ENCODE results near the gene DNAH3. TPM values are rescaled to one million over a fixed set of nuclear protein-coding genes. Genes with fewer than 3 reads are reported as not detected.

Gene DNAH3
- total and polyA plus RNA-seq, 2 of the 13 experiments (the other 11 are each of a cell fraction or from before 2014, with no cell fraction given): 0.07 to 0.08 TPM

DNA sequence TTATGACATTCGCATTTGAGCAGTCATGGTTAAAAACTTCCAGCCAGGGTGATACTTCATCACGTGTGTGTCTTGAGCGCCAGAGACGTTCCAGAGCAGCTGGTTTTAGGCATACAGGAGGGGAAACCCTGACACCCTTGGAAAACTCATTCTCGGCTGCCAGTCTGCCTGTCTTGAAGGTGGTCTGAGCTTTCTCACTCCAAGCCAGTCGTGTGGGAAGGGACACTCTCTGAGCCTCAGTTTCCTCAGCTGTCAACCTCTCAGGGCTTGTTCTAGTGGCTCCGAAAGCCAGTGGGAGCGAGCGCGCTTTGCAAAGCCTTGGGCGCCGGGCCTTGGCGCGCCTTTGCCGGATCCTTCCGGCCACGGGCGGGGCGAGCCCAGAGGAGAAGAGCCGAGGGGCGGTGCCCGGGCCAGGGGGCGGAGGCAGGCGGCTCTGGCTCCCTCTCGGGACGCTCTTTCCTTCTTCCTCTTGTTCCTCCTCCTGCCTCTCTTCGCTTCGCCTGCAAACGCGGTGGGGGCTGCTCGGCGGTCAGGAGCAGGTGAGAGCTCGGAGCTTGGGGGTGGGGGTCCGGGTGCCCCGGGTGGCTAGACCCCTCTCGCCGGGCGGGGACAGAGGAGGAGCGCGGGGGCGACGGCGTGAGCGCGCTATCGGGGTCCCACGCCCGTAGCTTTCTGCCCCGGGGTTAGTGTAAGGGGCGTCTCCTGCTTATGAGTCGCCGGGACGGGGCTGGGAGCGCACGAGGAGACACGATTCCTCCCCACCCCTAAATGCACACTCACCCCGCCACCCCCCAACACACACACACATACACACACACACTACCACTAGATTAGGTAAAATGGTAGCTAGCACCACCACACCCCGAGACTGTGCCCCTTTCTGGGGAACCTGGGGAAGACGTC is 7.8 kb upstream of the DNAH3 start, which contains the start of gene LDAF1:
Gene LDAF1, plus strand, starts transcription at position 467 of the 903 bp plus-strand sequence. CDS start 2,509 bp downstream, outside the sequence.
- no peaks in the 10 kb centered on the region for H3K36me3 ChIP-seq (replicated peaks in 1 of 2; ENCODE audit: control insufficient read depth in 1 of 2, insufficient read depth in 2 of 2, low read length in 2 of 2)
- H3K4me3 ChIP-seq (replicated peaks in 1 of 3; ENCODE audit: insufficient read depth in 1 of 3, low read depth in 2 of 3, low read length in 3 of 3): peak within 1 kb of the TSS; percentile 79 to 88 (median 80)
- peaks cover 33% of the 10 kb centered on the region for H3K4me1 ChIP-seq (ENCODE audit: insufficient read depth, low read length)
- ChIA-PET POLR2A (interaction anchor here (1.1 to 1.8 kb wide), 2 partner anchors 29 to 142 kb away, joined by 5 to 12 read pairs; no protein-coding TSS in a partner anchor), CTCF (ENCODE audit: low intra/inter-chr PET ratio, low total read pairs) (interaction anchor here (0.7 to 4.0 kb wide), 3 partner anchors 120 to 142 kb away, joined by 3 to 60 read pairs (median 4); partner anchors contain the start of gene CRYM)
- 4% methylated on average over 36 of the region's 59 CpGs for WGBS (ENCODE audit: low lambda C conversion rate)
- H3K27me3 ChIP-seq (ENCODE audit: control insufficient read depth in 1 of 2, insufficient read depth in 2 of 2, low read length in 2 of 2): peaks cover 2 to 18% of the 10 kb centered on the region in 2 experiments; a peak in 2 of 5 replicates
- peak within 1 kb of the TSS; percentile 48 for H3K9ac ChIP-seq (ENCODE audit: insufficient read depth, low read depth, low read length)
- DNase-seq (ENCODE audit: low spot score) (peak; percentile 33), FAIRE-seq (no peak), ATAC-seq (peak; percentile 93)
- H3K4me2 ChIP-seq (ENCODE audit: low read depth, low read length): peak within 1 kb of the TSS; percentile 98
- H3K79me2 ChIP-seq (ENCODE audit: insufficient read depth, low read length): no peaks in the 10 kb centered on the region
- no peak within 1 kb of the TSS for H2AFZ ChIP-seq (ENCODE audit: low read length)
- intact Hi-C loops (cut with micrococcal nuclease; ENCODE audit: unreplicated experiment): loop anchor here (5.0 to 10.0 kb wide), 2 partner anchors 189 to 396 kb away; no protein-coding TSS in a partner anchor
- no peaks in the 10 kb centered on the region for H4K20me1 ChIP-seq (ENCODE audit: insufficient read depth, low read length)
- BruUV-seq (replicated peaks): no TSS peak
- in situ Hi-C loops (cut with HindIII; ENCODE audit: extremely low pct_ligation_motif_present, low pct_unique_long_range_greater_than_20kb): loop anchor here (5.0 to 25.0 kb wide), 3 partner anchors 144 to 1179 kb away; no protein-coding TSS in a partner anchor
- H3K9me3 ChIP-seq (ENCODE audit: low read length): no peaks in the 10 kb centered on the region
- H3K27ac ChIP-seq (ENCODE audit: extremely low read length, insufficient read depth, low read length): no peak within 1 kb of the TSS
- TF ChIP-seq HDAC1 (CRISPR knock-in tag; IDR thresholded peaks at IDR 0.05): peak; percentile 55; the same call in 1 of the 2 replicates
- no peak for TF ChIP-seq TMF1 (CRISPR knock-in tag; IDR thresholded peaks at IDR 0.05; ENCODE audit: low read depth)
- TF ChIP-seq ZNF260 (CRISPR knock-in tag; IDR thresholded peaks at IDR 0.05; ENCODE audit: borderline replicate concordance, low read depth): 0 out of 2 replicates have a peak, but pooled peaks have one; percentile 77
- TF ChIP-seq MIER2 (CRISPR knock-in tag; IDR thresholded peaks at IDR 0.05): no peak
- TF ChIP-seq, protein P1, sequence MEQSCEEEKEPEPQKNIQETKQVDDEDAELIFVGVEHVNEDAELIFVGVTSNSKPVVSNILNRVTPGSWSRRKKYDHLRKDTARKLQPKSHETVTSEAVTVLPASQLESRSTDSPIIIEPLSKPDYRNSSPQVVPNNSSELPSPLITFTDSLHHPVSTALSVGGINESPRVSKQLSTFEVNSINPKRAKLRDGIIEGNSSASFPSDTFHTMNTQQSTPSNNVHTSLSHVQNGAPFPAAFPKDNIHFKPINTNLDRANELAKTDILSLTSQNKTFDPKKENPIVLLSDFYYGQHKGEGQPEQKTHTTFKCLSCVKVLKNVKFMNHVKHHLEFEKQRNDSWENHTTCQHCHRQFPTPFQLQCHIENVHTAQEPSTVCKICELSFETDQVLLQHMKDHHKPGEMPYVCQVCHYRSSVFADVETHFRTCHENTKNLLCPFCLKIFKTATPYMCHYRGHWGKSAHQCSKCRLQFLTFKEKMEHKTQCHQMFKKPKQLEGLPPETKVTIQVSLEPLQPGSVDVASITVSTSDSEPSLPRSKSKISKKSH (CRISPR knock-in tag; IDR thresholded peaks at IDR 0.05; ENCODE audit: borderline replicate concordance): peak; percentile 89
- TF ChIP-seq GFI1 (CRISPR knock-in tag; IDR thresholded peaks at IDR 0.05; ENCODE audit: borderline replicate concordance): peak; percentile 46; the same call in 1 of the 2 replicates
- peak; percentile 71 for TF ChIP-seq ZNF350 (CRISPR knock-in tag; IDR thresholded peaks at IDR 0.05; ENCODE audit: borderline replicate concordance, low read depth)
- no peak for TF ChIP-seq ZNF432 (CRISPR knock-in tag; IDR thresholded peaks at IDR 0.05; ENCODE audit: borderline replicate concordance)
- TF ChIP-seq RXRA (CRISPR knock-in tag; IDR thresholded peaks at IDR 0.05): peak; percentile 60; the same call in 1 of the 2 replicates
- peak; percentile 86; the same call in 1 of the 2 replicates for TF ChIP-seq EEA1 (CRISPR knock-in tag; IDR thresholded peaks at IDR 0.05; ENCODE audit: borderline replicate concordance)
- 0 out of 2 replicates have a peak, but pooled peaks have one; percentile 40 for TF ChIP-seq ZNF891 (CRISPR knock-in tag; IDR thresholded peaks at IDR 0.05)
- TF ChIP-seq, protein P2, sequence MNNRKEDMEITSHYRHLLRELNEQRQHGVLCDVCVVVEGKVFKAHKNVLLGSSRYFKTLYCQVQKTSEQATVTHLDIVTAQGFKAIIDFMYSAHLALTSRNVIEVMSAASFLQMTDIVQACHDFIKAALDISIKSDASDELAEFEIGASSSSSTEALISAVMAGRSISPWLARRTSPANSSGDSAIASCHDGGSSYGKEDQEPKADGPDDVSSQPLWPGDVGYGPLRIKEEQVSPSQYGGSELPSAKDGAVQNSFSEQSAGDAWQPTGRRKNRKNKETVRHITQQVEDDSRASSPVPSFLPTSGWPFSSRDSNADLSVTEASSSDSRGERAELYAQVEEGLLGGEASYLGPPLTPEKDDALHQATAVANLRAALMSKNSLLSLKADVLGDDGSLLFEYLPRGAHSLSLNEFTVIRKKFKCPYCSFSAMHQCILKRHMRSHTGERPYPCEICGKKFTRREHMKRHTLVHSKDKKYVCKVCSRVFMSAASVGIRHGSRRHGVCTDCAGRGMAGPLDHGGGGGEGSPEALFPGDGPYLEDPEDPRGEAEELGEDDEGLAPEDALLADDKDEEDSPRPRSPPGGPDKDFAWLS (CRISPR knock-in tag; IDR thresholded peaks at IDR 0.05; ENCODE audit: borderline replicate concordance): peak; percentile 36; the same call in 1 of the 2 replicates
- peak; percentile 60 for TF ChIP-seq ZNF563 (CRISPR knock-in tag; IDR thresholded peaks at IDR 0.05)
- TF ChIP-seq, protein P3, sequence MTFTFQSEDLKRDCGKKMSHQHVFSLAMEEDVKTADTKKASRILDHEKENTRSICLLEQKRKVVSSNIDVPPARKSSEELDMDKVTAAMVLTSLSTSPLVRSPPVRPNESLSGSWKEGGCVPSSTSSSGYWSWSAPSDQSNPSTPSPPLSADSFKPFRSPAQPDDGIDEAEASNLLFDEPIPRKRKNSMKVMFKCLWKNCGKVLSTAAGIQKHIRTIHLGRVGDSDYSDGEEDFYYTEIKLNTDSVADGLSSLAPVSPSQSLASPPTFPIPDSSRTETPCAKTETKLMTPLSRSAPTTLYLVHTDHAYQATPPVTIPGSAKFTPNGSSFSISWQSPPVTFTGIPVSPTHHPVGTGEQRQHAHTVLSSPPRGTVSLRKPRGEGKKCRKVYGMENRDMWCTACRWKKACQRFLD (CRISPR knock-in tag; IDR thresholded peaks at IDR 0.05; ENCODE audit: borderline replicate concordance): 0 out of 2 replicates have a peak, but pooled peaks have one; percentile 37
- TF ChIP-seq, protein P4, sequence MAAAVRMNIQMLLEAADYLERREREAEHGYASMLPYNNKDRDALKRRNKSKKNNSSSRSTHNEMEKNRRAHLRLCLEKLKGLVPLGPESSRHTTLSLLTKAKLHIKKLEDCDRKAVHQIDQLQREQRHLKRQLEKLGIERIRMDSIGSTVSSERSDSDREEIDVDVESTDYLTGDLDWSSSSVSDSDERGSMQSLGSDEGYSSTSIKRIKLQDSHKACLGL (CRISPR knock-in tag; IDR thresholded peaks at IDR 0.05): 0 out of 2 replicates have a peak, but pooled peaks have one; percentile 17
- no peak for TF ChIP-seq FOXP1 (IDR thresholded peaks at IDR 0.05)
- no peak for TF ChIP-seq FOXP1 (CRISPR knock-in tag; IDR thresholded peaks at IDR 0.05)
- TF ChIP-seq FOXO1 (CRISPR knock-in tag; IDR thresholded peaks at IDR 0.05): peak; percentile 49; the same call in 1 of the 2 replicates

Data from HepG2 (cell line).